GM12892 (cell line): Measurements from ENCODE around the gene STOM.

Source experiments
- POLR2A ChIP-seq: IDR thresholded peaks from 2 replicates; pipeline ENCODE4 v1.6.1; 2011; ENCODE audit warnings: low read depth, low read length, control low read depth
- TAF1 ChIP-seq: IDR thresholded peaks from 2 replicates; pipeline ENCODE4 v1.6.1; 2011; ENCODE audit warnings: low read depth, mild to moderate bottlenecking, control low read depth, low read length, borderline replicate concordance

GRCh38 chr9:121309171-121309570, 60.9 kb downstream of the STOM start:
- no peak for TF ChIP-seq POLR2A
- no peak for TF ChIP-seq TAF1
